ENCODE results near the gene C10orf67.

Gene C10orf67

DNA sequence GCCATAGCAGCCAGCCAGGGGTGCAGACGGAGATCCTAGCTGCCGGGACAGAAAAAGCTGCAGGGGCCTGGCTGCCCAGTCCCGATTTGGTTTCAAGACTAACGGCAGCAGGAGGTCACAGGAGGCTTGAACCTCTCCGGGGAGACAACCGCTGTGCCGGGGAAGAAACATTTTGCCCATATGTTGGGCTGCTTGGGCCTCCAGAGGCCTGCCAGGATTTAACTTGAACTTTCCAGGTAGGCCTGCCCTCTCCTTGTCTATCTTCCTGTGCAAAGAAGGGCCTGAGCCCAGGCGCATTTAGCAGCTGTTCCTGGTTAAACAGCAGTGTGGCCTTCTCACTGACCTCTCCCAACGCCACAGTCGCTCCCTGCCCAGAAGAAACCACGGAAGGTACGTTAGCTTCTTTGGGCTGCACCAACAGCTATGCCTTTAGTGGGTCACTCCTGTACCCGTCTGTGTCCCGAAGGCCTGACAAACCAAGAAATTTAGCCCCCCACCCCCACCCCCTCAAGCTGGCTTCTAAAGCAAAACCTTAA lies 169.6 kb downstream of the C10orf67 start:
- no peak overlapping the region for H3K4me3 ChIP-seq (ENCODE audit: low read length)
- TF ChIP-seq ZNF274 (IDR thresholded peaks at IDR 0.05; ENCODE audit: low read depth, low read length), result no peak

DNA sequence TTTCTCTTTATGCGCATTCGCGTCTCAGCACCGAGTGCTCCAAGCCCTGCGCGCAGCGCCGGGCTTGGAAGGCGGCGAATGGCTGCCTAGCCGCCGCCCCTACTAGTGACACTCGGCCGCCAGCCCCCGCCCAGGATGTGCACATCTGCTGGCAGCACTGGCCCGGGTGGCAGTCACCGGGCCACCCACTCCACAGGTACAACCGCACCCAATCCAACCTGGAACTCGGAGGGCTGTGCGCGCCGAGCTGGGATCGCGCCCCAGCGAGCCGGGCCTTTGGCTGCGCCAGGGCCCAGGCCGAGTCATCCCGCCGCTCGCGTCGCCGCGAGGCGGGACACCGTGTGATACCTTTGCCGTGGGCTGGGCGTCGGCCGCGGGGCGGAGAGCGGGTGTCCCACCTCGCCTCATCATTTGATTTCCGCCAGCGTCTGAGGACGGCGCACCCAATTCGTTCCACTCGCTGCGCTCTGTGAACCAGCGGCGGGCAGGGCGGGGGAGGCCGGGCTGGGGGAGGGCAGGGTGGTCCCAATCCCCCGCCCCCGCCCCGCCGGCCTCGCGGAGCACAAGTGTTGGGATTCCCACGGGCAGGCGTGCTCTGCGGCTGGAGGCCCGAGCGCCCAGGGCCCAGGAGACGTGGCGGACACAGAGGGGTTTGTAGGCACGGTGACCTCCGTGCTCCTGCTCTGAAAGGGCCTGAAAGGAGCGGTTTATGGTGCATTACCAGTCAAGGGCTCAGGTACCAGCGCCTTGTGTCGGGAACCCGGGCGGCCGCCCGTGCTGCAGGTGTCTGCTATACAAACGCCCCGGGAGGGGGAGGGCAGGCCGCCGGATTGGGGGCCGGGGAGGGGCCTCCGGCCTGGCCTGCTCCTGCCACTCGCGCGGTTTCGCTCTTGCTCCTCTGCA lies 170.3 kb downstream of the C10orf67 start:
- no peak for TF ChIP-seq ZNF274 (IDR thresholded peaks at IDR 0.05; ENCODE audit: low read depth, low read length)
- H3K4me3 ChIP-seq (ENCODE audit: low read length), result no peak overlapping the region

DNA sequence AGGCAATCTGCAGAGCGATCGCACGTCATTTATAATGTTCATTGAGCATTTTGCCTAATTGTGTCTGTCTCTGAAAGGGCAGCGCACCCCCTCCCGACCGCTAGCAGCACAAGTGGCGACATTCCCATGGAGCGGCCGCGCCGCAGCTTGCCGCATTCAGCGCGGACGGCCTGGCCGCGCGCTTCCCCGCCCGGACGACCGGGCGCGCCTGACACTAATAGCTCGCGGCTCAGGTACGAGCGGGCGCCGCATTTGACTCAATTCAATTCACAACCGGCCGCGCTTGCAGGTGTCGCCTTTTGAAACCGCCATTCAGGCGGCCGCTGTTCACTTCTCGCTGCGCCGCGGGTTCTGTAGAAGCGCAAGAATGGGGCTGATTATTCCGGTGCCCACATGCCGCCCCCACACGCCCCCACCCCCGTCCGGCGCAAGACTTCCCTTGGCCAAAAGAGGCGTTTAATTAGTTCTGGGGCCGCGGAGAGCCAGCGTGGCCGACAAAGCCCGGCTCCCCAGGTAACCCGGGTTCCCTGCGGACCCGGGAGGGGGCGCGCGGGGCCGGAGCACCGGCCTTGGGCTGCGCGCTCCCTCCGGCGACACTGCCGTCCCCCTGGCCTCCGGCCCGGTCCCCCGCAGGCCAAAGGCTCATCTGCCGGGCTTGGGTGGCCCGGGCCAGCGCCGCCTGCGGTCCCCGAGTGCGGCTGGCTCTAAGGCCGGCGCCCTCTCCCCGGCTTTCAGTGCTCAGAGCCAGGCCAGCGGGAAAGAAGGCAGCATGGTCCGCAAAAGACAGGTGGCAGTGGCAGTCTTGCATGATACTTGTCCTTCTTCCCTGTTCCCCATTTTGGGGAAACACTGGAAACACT lies 171.2 kb downstream of the C10orf67 start:
- no peak for TF ChIP-seq ZNF274 (IDR thresholded peaks at IDR 0.05; ENCODE audit: low read depth, low read length)
- H3K4me3 ChIP-seq (ENCODE audit: low read length), result no peak overlapping the region

DNA sequence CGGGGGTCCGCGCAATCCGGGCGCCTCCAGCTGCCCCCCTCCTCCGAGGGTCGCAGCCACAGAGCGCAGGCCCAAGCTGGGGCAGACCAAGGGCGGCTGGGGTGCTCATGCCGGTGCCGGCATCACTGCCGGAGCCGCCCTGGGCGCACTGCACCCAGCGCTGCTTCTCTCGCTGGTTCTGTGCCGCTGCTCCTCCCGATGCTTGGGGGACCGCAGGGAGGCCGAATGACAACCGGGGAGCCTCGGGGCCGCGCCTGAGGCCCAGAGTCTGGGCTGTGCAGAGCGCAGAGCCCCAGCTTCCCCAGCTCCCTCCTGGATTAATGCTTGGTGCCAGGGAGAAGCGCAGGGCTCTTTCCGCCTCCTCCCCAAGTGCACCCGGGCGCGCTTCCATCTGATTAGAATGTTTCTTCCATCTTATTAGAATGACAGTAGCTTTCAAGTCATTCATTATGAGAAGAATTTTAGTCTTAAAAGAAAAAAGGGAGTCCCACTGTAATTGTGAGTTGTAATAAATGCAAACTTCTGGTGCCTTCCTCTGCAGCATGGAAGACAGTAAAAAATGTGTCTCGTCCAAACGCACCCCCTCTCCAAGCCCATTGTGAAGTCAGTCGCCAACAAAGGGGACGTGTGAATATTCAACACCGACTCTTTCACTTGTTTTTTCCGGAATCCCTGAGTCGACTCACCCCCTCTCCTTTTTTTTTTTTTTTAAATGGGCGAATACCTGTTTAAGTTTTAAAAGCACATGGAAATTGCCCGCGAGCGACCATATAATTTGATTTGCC lies 172.0 kb downstream of the C10orf67 start:
- H3K4me3 ChIP-seq (ENCODE audit: low read length), result no peak overlapping the region
- no peak for TF ChIP-seq ZNF274 (IDR thresholded peaks at IDR 0.05; ENCODE audit: low read depth, low read length)

DNA sequence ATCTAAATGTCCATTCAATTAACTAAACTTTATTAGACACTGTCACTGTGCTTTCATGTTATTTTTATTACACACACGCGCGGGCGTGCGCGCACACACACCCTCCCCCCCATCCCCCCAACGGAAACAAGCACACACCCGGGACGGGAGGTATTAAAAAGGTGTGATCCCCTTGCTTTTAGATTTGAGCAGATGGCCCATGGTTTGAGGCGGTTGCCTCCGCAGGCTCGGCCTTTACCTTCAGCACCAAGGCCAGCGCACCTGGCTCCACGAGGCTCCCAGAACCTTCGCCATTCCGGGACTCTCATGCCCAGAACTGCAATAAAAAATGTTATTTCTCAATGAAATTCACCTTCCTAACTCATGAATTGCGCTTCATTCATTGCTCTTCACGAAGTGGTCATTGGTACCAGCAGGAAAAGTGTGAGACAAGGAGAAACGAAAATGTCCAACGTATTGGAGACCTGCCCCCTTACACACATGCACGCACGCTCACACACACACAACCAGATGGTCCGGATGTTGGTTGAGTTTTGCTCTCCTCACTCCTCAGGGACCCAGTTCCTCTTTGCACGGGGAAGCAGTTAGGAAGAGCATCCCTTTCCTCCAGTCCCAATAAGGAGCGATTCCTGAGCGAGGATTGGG lies 173.2 kb downstream of the C10orf67 start:
- TF ChIP-seq ZNF274 (IDR thresholded peaks at IDR 0.05; ENCODE audit: low read depth, low read length), result no peak
- no peak overlapping the region for H3K4me3 ChIP-seq (ENCODE audit: low read length)

DNA sequence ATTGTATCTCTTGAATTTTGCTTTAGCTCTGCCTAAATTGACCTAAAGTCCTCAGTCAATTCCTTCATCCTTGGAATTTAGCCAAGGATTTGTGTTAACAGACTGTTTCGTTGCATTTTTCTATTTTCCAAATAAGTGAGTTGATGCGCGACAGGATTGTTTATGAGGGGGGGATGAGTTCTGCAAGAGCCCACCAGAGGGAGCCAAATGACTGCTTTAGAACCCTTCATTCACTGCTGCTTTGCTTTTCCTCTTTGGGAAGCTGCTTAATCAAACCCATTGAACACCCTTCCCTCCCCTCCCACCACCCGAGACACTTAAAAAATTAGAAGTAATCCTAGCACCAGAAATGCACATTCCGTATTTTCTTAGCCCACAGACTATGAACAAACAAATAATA lies 186.2 kb downstream of the C10orf67 start:
- no peak overlapping the region for H3K4me3 ChIP-seq (ENCODE audit: low read length)
- TF ChIP-seq ZNF274 (IDR thresholded peaks at IDR 0.05; ENCODE audit: low read depth, low read length), result no peak

DNA sequence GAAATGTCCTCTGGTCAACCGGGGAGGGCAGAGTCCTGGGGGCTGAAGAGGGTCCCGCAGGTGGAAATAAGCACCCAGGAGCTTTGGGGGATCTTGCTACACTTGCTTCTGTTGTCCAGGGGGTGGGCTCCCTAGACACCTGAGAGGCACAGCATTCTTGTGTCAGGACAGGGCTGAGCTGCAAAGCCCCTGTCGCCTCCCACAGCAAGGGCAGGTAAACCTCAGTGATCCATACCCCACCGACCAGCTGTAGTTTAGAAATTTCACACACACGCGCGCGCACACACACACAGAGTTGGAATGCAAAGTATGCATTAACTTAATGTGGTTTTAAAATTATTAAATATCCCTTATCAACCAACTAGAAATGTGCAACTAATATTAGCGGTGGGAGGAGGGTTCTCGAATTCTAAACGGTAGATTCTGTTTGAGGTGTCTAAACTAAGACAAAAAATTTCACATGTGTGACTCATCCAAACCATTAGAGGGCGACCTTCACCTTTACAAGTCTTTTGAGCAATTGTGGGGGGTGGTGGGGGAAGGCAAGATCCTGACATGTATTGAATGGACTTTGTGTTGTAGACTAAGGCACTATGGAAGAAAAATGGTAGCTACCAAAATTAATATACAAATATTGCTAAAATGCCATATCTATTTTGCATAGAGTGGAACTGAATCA lies 186.8 kb downstream of the C10orf67 start:
- TF ChIP-seq ZNF274 (IDR thresholded peaks at IDR 0.05; ENCODE audit: low read depth, low read length), result no peak
- no peak overlapping the region for H3K4me3 ChIP-seq (ENCODE audit: low read length)

DNA sequence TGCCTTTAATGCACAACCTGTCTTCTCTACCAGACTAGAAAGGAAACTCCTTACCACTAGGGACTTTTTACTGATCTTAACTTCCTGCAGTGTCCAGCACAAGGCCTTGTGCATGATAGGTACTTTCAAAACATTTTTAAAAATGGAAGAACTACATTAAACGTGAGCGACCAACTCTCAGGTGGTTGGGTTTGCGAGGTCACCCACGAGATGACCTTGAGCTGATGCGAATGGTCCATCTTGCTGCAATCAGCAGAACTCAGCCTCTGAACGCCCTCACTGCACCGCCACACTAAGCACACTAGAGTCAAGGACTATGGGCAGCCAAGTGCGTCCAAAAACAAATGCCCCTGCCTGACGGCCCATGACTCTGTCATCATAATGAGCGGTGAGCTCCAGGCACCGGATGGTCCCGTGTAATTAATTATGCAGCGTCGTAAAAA lies 187.3 kb downstream of the C10orf67 start:
- no peak for TF ChIP-seq ZNF274 (IDR thresholded peaks at IDR 0.05; ENCODE audit: low read depth, low read length)
- H3K4me3 ChIP-seq (ENCODE audit: low read length), result no peak overlapping the region

DNA sequence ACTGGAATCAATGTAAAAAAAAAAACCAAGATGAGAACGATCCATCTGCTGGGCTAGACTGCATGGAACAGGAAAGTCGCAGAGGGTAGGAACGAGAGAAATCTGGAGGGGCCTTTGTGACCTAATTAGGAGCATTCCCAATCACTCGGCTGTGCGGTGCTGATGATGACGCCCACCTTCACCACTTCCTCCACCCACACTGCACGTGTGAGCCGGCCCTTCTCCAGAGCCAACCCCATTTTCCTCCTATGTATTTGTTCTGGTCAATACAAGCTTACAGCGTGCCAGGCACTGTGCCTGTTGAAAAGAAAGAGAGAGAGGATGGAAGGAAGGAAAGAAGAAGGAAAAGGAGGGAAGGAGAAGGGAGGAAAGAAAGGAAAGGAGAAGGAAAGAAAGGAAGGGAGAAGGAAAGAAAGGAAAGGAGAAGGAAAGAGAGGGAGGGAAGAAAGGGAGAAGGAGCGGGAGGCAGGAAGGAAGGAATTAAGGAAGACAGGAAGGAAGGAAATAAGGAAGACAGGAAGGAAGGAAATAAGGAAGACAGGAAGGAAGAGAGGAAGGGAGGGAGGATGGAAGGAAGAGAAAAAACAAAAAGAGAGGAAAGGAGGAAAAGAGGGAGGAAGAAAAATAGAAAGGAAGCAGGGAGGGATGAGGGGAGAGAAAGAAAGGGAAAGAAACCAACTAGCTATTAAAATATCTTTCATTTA lies 188.0 kb downstream of the C10orf67 start:
- TF ChIP-seq ZNF274 (IDR thresholded peaks at IDR 0.05; ENCODE audit: low read depth, low read length), result no peak

DNA sequence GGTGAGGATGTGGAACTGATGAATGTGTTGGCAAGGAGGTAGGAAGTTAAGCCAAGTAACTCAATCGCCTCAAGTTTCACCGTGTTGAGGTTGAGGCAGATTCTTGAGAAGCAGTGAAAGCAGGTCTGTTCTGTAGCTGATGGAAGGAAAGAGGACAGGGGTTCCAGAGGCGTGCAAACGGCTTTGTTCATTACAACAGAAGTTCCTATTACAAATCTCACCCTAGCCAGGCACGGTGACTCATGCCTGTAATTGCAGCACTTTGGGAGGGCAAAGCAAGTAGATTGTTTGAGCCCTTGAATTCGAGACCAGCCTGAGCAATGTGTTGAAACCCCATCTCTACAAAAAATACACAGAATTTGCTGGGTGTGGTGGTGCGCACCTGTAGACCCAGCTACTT lies 189.4 kb downstream of the C10orf67 start:
- no peak overlapping the region for H3K4me3 ChIP-seq (ENCODE audit: low read length)
- no peak for TF ChIP-seq ZNF274 (IDR thresholded peaks at IDR 0.05; ENCODE audit: low read depth, low read length)

More for the DNA sequence above, 188.0 kb downstream of the C10orf67 start:
- no peak overlapping the region for H3K4me3 ChIP-seq (ENCODE audit: low read length)
